HepG2 (cell line): Measurements from ENCODE around the gene SIGLEC10. TPM values are rescaled to one million over a fixed set of nuclear protein-coding genes. Genes with fewer than 3 reads are reported as not detected.

ENCODE experiments used
- ARNT2 ChIP-seq: sonication (generic); formaldehyde crosslinking; IDR thresholded peaks from 2 replicates; pipeline ENCODE4 v1.8.0; 2022; ENCODE audit warnings: mild to moderate bottlenecking, low read depth, missing genetic modification reagents, moderate library complexity
- ATF1 ChIP-seq: IDR thresholded peaks from 2 replicates; pipeline ENCODE4 v1.6.1; 2016; ENCODE audit warnings: mild to moderate bottlenecking, control low read depth
- CREBL2 ChIP-seq: sonication (generic); formaldehyde crosslinking; IDR thresholded peaks from 2 replicates; pipeline ENCODE4 v1.8.1; 2023; ENCODE audit warnings: missing genetic modification reagents, mild to moderate bottlenecking, borderline replicate concordance
- DPF2 ChIP-seq: sonication (generic); formaldehyde crosslinking; IDR thresholded peaks from 2 replicates; pipeline ENCODE4 v1.4.0; 2020; ENCODE audit warnings: mild to moderate bottlenecking, low read depth, missing genetic modification reagents, borderline replicate concordance
- HOXA5 ChIP-seq: sonication (generic); formaldehyde crosslinking; IDR thresholded peaks from 2 replicates; pipeline ENCODE4 v1.4.0; 2020; ENCODE audit warnings: missing genetic modification reagents
- MAZ ChIP-seq, 2 experiments: sonication (generic) in 1 of 2; formaldehyde crosslinking in 1 of 2; IDR thresholded peaks; 2 replicates each; pipeline versions ENCODE4 v1.5.0 to v1.6.1; 2012 to 2020; ENCODE audit warnings: low read depth in 2 of 2, mild to moderate bottlenecking in 2 of 2, borderline replicate concordance in 1 of 2, improper control_type of control experiment in 1 of 2, low read length in 1 of 2, missing genetic modification reagents in 1 of 2, moderate library complexity in 1 of 2
- PHF8 ChIP-seq: sonication (generic); formaldehyde crosslinking; IDR thresholded peaks from 2 replicates; pipeline ENCODE4 v1.5.0; 2020; ENCODE audit warnings: missing genetic modification reagents
- POLR2A ChIP-seq, 2 experiments: IDR thresholded peaks; 2 replicates each; pipeline ENCODE4 v1.6.1; 2011; ENCODE audit warnings: low read depth in 2 of 2, low read length in 2 of 2, mild to moderate bottlenecking in 1 of 2, moderate library complexity in 1 of 2; ENCODE audit not compliant: insufficient read depth in 1 of 2
- RFX1 ChIP-seq: fragments of 450-650 bp; IDR thresholded peaks from 2 replicates; pipeline ENCODE4 v1.6.1; 2017
- RFXAP ChIP-seq: sonication (generic); formaldehyde crosslinking; IDR thresholded peaks from 2 replicates; pipeline ENCODE4 v1.4.0; 2020; ENCODE audit warnings: missing genetic modification reagents, borderline replicate concordance
- SMAD1 ChIP-seq: sonication (generic); formaldehyde crosslinking; IDR thresholded peaks from 2 replicates; pipeline ENCODE4 v1.4.0; 2020; ENCODE audit warnings: missing genetic modification reagents, low read depth, mild to moderate bottlenecking, borderline replicate concordance
- SNAPC2 ChIP-seq: sonication (generic); formaldehyde crosslinking; IDR thresholded peaks from 2 replicates; pipeline ENCODE4 v1.8.1; 2022; ENCODE audit warnings: mild to moderate bottlenecking, missing genetic modification reagents
- ZBTB3 ChIP-seq: sonication (generic); formaldehyde crosslinking; IDR thresholded peaks from 2 replicates; pipeline ENCODE4 v1.4.0; 2020; ENCODE audit warnings: low read depth, mild to moderate bottlenecking, moderate library complexity, missing genetic modification reagents, borderline replicate concordance
- ZBTB7B ChIP-seq: sonication (generic); formaldehyde crosslinking; IDR thresholded peaks from 2 replicates; pipeline ENCODE4 v1.4.0; 2020; ENCODE audit warnings: missing genetic modification reagents
- ZNF224 ChIP-seq: sonication (generic); formaldehyde crosslinking; IDR thresholded peaks from 2 replicates; pipeline ENCODE4 v1.5.0; 2020; ENCODE audit warnings: mild to moderate bottlenecking, missing genetic modification reagents
- ZNF687 ChIP-seq: sonication (generic); formaldehyde crosslinking; IDR thresholded peaks from 2 replicates; pipeline ENCODE4 v1.5.1; 2020; ENCODE audit warnings: mild to moderate bottlenecking, missing genetic modification reagents, moderate library complexity
- ZSCAN12 ChIP-seq: sonication (generic); formaldehyde crosslinking; IDR thresholded peaks from 2 replicates; pipeline ENCODE4 v1.9.0; 2021; ENCODE audit warnings: mild to moderate bottlenecking, missing genetic modification reagents
- polyA plus RNA-seq, 8 experiments: library from polyadenylated mRNA; depleted of rRNA in 3 of 8; stranded (reverse) in 7 of 8; unstranded in 1 of 8; fragments of >200 nt; fragmentation: Illumina TruSeq in 4 of 8; extraction: Trizol in 4 of 8; gene quantifications; 2 replicates each; pipeline versions ENCODE4 v1.2.1 to v1.2.3, GENCODE V29; 2011 to 2016; ENCODE audit warnings: low read depth in 4 of 8, missing spikeins in 1 of 8, mixed read lengths in 1 of 8; ENCODE audit not compliant: insufficient read depth in 1 of 8
- total RNA-seq, 5 experiments: library from RNA; depleted of rRNA; stranded (reverse); fragments of >200 nt; fragmentation: Illumina TruSeq; extraction: Trizol; gene quantifications; 2 replicates each; pipeline ENCODE4 v1.2.3, GENCODE V29; 2016; ENCODE audit warnings: low read depth in 1 of 5

Gene SIGLEC10
- total and polyA plus RNA-seq, 2 of the 13 experiments (the other 11 are each of a cell fraction or from before 2014, with no cell fraction given): not detected

- peak in 1 of 2 experiments; percentile 32; a peak in 1 of 4 replicates for TF ChIP-seq POLR2A (IDR thresholded peaks at IDR 0.05; ENCODE audit: insufficient read depth in 1 of 2, low read depth in 2 of 2, low read length in 2 of 2)
- peak; percentile 59 for TF ChIP-seq ZNF687 (CRISPR knock-in tag)
- TF ChIP-seq ZBTB7B (CRISPR knock-in tag): no peak
- no peak for TF ChIP-seq DPF2 (CRISPR knock-in tag)
- TF ChIP-seq CREBL2 (CRISPR knock-in tag): no peak
- no peak for TF ChIP-seq MAZ (IDR thresholded peaks at IDR 0.05; ENCODE audit: borderline replicate concordance, low read depth, low read length)
- no peak for TF ChIP-seq MAZ (CRISPR knock-in tag; IDR thresholded peaks at IDR 0.05; ENCODE audit: low read depth)
- peak; percentile 2; the same call in 1 of the 2 replicates for TF ChIP-seq SMAD1 (CRISPR knock-in tag)
- no peak for TF ChIP-seq RFX1
- TF ChIP-seq SNAPC2 (CRISPR knock-in tag): no peak
- TF ChIP-seq ZBTB3: no peak
- TF ChIP-seq RFXAP: no peak
- TF ChIP-seq ZNF224 (CRISPR knock-in tag): no peak
- TF ChIP-seq HOXA5 (CRISPR knock-in tag): no peak
- TF ChIP-seq ARNT2 (CRISPR knock-in tag): no peak
- no peak for TF ChIP-seq ATF1 (CRISPR knock-in tag)
- no peak for TF ChIP-seq PHF8 (CRISPR knock-in tag)
- TF ChIP-seq ZSCAN12 (CRISPR knock-in tag): no peak
These were observed 48.8 kb downstream of the SIGLEC10 start, which contains the start of gene CLDND2 (continued) for GRCh38 chr19:51368366-51369282.
